HG02970 (cell line): ENCODE results near the gene NFYB.
"Not testable (repeated sequence)": the region's sequence is repeated elsewhere in the genome, so short reads cannot be mapped to it uniquely, and the experiment has no call there.

Experiments used
- ATAC-seq: cut with Tn5 transposase; IDR thresholded peaks from one replicate; pipeline ENCODE4 v1.9.1; 2021; ENCODE audit warnings: mild to moderate bottlenecking, moderate library complexity, moderate number of reproducible peaks; ENCODE audit not compliant: unreplicated experiment, low FRiP score

NFYB gene

DNA sequence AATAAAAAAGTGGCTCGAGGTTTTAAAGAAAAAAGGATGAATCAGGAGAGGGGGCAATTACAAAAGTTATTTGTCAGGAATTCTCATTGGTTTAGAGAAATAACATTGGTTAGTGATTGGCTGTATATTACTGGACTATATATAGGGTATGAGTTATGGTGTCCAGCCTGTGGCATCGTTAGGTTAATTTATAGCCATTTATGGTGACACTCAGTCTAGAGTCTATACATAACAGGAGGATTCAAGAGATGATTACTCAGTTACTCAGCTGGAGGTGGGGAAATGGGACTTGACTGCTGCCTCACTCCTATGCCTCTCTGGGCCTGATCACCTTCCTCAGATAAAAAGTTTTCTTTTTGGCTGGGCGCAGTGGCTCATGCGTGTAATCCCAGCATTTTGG is 25.6 kb upstream of the NFYB start:
- ATAC-seq, result no peak

DNA sequence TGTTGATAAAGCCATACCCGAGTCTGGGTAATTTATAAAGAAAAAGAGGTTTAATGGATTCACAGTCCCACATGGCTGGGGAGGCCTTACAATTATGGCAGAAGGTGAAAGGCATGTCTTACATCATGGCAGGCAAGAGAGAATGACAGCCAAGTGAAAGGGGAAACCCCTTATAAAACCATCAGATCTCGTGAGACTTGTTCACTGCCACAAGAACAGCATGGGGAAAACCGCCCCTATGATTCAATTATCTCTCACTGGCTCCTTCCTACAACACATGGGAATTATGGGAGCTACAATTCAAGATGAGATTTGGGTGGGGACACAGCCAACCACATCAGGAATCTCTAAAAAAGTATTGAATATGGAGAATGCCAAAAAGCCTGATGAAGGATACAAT is 25.0 kb upstream of the NFYB start:
- ATAC-seq, result not testable (repeated sequence)

DNA sequence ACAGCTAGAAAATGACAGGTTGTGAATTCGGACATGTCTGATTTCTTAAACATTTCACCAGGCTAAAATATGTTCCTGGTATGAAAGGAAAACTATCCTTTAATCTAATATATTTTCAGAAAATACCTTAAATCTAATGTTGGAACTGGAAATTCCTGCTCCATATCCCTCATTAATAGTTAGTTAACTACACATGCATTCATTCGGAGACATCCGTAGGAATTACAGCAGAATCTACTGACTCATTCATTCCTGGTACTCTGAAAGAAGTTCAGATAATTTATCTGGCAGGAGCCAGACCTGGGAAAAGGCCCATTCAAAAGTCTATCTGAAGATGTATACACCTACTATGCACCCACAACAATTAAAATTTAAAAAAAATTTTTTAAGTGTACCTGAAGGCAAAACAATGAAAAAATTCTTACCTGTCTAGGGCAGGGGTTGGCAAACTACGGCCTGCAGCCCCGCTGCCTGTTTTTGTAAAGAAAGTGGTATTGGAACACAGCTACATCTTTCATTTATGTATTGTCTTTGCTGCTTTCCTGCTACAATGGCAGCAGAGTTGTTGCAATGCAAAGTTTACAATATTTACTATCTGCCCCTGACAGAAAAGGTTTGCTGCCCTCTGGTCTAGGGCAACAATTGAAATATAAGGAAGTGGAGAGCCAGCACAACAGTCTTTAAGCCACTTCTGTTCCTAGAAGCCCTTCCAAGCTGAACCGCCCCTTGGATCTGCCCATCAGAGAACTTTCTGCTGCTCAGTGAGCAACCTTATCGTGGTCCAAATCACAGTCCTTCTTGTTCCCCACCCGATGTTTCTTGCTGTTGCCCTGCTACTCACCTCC is 17.9 kb upstream of the NFYB start:
- no peak for ATAC-seq

DNA sequence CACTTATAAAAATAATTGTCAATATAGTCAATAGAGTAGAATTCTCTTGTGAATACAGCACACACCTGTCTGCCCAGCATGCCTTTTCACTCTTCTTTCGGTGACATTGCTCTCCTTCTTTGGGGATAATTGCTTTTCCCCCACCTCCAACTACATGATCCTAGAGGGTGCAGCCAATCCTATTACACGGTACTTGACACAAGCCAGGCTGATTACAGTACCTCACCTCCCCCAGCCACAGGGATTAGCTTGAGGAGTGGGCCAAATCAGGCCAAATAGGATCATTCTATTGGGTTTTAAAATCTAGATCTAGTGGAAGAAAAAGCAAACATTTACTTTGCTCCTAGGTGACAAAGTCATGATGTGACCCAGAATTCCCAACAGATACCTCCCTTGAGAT is 16.8 kb upstream of the NFYB start:
- no peak for ATAC-seq

DNA sequence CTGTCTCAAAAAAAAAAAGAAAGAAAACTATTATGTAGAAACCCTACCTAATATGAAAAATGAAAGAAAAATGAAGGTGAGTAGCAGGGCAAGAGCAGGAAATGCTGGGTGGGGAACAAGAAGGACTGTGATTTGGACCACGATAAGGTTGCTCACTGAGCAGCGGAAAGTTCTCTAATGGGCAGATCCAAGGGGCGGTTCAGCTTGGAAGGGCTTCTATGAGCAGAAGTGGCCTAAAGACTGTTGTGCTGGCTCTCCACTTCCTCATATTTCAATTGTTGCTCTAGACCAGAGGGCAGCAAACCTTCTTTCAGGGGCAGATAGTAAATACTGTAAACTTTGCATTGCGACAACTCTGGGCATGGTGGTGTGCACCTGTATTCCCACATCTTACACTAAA is 16.3 kb upstream of the NFYB start:
- ATAC-seq, result no peak

DNA sequence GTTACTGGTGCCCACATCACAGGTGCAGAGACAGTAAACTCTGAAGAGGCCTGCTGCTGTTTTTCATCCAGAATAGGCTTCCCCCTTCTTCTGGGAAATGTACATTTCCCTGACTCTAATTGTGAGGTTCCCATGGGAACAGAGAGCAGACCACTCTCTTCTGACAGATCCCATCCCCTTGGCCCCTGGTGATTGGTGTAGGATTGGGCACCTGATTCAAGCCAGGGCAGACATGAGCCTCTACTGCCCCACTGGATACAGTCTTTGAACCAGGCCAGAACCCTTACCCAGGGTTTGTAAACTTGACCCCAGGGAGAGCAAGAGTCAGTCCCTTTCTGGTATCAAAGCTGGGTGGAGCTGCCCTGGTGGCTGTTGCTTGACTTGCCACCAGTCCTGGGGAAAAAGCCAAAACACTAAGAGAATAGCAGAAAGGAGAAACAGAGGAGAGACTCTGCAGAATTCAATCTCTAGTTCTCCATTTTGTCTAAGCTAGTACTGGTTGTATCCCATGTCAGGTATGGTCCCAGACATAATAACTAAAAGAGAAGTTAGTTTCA is 14.8 kb upstream of the NFYB start:
- ATAC-seq, result no peak

DNA sequence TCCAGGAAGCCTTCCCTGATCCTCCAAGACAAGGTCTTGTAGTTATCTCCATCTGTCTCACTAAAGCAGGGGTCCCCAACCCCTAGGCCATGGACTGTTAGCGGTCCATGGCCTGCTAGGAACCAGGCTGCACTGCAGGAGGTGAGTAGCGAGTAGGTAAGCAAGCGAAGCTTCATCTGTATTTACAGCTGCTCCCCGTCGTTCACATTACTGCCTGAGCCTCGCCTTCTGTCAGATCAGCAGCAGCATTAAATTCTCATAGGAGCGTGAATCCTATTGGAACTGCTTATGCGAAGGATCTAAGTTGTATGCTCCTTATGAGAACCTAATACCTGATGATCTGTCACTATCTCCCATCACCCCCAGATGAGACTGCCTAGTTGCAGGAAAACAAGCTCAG is 12.4 kb upstream of the NFYB start:
- no peak for ATAC-seq

DNA sequence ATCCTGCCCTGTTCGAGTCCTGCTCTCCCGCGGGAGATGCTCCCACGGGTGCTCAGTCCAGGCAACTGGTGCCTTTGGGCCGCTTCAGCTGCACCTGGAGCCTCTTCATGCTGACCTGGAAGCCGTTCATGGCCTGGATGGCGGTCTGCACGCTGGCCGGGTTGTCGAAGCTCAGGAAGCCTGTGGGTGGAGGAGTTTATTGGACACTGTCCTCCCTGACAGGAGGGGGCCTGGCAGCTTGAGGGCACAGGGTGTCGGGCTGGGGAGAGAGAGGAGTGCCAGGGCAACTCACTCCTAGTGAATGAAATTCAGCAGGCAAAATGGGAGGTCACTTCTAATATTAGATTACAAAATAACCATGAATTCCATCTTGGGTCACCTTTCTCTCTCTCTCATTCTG is 9.3 kb upstream of the NFYB start:
- no peak for ATAC-seq

DNA sequence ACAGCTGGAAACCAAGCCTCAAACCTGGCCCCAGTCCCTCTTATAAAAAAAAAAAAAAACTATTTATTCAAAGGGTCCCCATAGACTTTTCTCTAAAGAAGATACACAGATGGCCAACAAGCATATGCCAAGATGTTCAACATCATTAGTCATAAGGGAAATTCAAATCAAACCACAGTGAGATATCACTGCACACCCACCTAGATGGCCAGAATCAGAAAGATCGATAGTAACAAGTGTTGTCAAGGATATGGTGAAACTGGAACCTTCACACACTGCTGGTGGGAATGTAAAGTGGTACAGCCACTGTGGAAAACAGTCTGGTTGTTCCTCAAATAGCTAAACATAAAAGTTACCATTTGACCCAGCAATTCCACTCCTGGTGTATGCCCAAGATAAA is 5.9 kb upstream of the NFYB start:
- ATAC-seq, result no peak

DNA sequence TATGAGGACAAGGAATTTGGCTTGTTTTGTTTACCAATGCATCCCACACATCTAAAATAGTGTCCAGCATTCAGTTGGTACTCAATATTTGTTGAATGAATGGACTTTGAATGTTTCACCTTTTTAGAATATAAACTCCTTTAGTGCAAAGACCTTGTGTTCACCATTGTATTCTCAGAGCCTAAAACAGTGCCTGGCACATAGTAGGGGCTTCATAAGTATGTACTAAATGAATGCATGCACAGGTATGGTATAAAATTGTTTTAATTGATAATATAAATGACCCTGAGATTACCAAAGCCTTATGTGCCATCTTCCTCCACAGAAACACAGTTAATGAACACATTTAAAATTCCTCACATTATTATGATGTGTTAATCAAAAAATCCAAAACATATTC is 5.0 kb upstream of the NFYB start:
- ATAC-seq, result no peak

DNA sequence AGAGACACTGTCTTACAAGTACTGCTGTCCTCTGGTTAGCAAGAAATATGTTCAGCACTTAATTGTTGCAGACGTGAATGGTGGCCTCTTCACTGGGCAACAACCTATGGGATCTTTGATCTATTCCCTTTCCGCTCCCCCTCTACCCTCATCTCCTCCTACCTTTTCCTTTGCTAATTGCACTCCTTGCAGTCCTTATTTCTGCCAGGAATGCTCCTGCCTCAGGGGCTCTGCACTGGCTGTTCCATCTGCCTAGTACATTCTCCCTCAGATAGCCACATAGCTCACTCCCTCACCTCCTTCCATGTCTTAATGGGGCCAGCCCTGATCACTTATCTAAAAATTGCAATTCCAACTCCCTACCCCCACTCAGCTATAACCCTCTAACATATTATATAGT is 4.5 kb upstream of the NFYB start:
- no peak for ATAC-seq

DNA sequence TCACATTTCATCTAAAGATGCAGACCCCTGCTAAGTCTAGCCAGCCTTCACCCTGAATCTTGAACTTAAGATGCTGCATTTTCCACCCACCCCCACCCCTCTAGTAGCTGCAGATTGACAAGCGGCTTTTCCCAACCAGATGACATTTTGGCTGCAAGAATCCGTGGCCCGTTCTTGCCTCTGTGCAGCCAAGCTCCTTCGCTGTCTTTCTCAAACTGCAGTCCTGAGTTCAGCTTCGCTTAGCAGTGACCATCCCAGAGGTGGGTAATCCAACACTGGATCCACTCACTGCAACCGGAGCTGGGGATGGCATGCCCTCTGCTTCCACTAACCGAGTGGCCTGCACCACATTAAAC is 765 bp upstream of the NFYB start:
- no peak for ATAC-seq

DNA sequence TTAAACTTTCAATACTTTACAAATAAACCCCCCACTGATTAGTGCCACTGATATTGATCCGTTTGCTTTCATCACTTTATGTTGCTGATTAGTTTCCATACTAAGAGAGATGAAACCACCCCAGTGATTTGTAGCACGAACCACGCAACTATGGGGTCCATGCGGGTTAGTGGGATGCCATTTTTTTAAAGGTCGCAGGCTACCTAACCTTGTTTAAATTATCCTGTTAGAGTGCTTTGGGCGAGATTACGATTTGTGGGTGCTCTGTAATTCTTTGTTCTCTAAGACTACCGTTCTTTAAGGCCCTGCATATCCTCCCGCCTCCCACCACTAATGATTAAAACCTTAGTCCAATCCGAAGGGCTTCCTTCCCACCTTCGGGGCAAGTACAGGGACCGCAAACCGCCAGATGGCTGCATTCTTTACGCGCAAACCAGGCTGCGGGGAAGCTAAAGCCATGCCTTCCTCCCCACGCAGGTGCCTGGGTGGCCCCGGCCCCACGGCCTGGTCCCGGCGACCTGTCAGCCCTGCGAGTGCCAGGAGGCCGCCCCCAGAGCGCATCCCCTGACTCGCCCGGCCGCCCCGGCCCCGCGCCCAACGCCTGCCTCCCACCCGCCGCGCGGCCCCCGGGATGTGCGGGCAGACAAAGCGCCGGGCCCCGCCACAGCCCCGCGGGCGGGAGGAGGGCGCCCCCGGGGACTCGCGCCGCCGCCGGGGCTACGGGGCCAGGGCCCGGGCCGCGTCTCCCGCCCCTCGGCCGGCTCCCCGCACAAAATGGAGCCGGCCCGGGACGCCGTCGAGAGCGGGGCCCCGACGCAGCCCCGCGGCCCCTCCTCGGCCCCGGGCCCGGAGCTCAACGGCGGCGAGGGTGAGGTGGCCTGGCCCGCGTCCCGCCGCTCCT is 759 bp downstream of the NFYB start:
- ATAC-seq, result peak; percentile 15

DNA sequence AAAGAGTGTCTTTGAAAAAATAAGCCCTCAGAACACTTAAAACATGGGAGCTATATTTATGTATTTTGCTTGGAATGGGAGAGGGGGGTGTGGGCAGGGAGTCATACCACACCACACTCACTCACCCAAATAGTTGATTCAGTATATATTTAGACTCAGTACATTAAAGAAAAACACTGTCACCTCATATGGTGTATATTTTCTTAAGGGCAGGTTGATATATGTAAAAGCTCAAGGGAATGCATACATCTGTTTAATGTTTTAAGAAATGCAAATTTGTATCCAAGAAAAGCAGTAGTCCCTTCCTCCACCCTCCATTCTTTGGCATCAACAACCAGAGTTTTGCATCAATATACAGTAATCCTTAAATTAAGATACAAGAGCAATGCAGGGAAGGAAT is 1.4 kb downstream of the NFYB start:
- ATAC-seq, result no peak

DNA sequence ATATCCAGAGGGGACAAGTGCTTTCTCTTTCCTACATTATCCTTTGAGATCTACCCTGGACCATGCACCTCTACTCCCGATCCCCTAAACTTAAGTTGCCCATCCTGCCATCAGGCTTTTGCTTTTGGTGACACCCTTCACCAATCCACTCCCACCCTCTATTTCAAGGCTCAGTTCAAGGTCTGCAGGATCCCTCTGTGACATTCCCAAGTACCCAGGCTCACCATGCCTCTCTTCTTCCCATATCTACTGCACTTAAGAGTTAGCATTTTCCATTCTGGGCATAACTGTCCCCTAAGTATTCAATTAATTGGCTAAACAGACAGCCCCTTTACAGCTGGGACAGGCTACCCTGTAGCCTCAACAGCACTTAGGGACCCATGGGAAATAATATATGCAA is 3.1 kb downstream of the NFYB start:
- ATAC-seq, result no peak

DNA sequence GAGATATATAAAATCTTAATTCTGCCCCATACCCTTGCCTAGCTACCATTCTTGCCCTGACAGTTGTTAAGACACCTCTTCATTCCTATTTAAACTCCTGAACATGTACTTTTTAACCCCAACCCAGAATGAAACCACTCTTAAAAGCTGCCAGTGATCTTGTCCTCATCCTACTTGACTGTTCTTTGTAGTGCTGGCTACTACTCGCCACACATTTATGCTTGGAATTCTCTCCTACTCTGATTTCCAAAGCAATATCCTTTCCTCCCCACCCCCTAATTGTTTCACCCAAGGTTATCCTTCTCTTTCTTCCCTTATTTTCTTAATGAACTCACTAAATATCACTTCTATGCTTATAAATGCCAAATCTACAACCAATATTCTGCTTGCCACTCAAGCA is 4.1 kb downstream of the NFYB start:
- no peak for ATAC-seq

DNA sequence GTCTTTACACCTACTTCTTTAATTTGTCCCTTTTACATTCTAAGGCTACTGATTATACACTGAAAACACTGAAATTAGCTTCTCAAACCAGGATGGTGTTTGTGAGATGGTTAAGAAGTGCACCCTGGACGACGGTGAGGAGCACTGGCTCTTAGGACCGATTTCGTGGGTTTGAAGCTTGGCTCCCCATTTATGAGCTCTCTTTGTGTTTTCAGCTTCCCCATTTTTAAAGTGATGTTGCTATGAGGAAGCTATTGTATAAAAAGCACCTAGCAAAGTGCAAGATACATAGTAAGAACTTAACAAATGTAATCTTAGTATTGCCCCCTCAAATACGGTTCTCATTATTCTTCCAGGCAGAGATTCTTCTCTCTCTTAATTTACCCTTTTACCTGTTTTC is 4.7 kb downstream of the NFYB start:
- no peak for ATAC-seq

DNA sequence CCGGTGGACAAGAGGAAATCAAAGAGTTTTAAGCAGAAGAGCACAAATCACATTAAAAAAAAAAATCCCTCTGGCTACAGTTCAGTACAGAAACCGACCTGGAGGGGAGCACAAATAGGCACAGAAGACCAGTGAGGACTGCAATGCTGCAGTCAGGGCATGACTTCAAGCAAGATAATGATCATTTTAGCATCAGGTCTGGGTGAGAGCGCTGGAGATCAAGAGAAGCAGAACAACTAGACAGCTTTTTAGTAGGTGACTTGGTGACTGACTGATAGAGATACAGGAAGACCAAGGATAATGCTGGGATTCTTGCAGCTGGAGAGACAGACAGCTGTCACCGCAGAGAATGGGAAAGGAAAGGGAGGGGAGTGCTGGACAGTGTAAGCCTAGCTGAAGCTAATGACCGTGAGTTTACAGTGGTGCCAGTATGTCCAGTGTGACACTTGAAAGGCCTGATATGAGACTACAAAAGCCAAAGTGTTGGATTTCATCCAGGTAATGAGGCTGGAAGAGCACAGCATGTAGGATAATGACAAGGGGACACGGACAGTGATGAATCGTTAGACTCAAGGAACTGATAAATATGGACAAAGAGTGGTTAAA is 5.6 kb downstream of the NFYB start:
- no peak for ATAC-seq

DNA sequence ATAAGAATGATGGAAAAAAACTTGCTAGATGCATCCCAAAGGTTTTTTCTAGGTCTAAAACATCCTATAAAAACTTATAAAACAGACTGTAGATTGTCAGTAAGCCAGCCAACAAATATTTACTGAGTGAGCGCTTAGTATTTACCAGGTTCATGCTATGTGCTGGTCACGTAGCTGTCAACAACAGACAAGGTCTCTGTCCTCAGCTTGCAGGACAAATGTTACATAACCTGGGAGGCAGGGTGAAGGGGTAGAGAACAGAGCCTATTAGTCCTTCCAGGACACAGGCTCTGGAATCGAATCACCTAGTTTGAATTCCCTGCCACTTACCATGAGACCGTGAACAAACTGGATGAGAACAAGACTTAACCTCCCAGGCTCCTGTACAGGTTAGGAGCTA is 6.4 kb downstream of the NFYB start:
- ATAC-seq, result no peak

DNA sequence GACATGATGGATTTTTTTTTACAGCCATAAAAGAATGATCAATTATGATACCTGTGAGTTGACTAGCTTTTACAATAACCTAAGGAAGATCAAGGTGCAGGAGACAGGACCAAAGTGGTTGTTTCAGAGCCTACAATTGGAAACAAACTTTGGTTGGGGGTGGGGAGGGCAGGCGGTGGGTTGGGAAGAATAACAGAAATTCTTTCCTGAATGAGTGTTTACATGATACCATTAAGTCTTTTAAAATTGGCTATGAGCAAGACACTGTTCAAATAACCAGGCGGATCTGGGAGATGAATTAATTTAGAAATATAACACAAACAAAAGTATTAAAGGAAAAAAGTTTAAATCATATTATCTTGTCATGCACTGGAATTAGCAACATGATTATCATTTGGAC is 7.2 kb downstream of the NFYB start:
- ATAC-seq, result no peak

DNA sequence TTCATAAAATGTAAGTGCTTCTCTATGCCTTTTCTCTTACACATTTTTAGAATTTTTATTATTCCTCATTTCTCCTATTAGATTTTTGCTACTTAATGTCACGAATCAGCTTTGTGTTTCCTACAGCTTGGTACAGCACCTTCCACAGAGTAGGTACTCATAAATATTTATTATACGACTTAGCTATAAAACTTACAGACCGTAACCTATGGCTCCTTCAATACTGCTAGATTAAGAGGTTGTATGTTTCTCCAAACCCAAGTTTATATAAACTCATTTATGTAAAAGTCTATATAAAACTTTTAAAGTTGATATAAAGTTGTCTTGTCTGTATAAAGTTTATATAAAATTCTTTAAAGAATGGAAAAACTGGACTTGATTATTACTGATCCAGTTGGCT is 11.5 kb downstream of the NFYB start:
- no peak for ATAC-seq
